NB4 (cell line): ENCODE data around the gene MRGPRX4.
"Not testable (repeated sequence)": the region's sequence is repeated elsewhere in the genome, so short reads cannot be mapped to it uniquely, and the experiment has no call there.

Source experiments
- DNase-seq: peaks from one replicate; pipeline ENCODE4 v3.0.0; 2010; ENCODE audit warnings: low read depth
- H3K4me3 ChIP-seq: one replicate; pipeline ENCODE4 v1.5.1; 2011; ENCODE audit warnings: mild to moderate bottlenecking, low read depth, low read length, moderate library complexity
- CTCF ChIP-seq: IDR thresholded peaks from one replicate; pipeline ENCODE4 v1.5.1; 2012; ENCODE audit warnings: low read depth, low read length
- MYC ChIP-seq: IDR thresholded peaks from 2 replicates; pipeline ENCODE4 v1.6.1; 2011; ENCODE audit warnings: low read depth, low read length
- POLR2A ChIP-seq: IDR thresholded peaks from 2 replicates; pipeline ENCODE4 v1.6.1; 2011; ENCODE audit warnings: mild to moderate bottlenecking; ENCODE audit not compliant: insufficient read length; ENCODE audit errors: extremely low read depth
- TF ChIP-seq, protein P1 (sequence below): IDR thresholded peaks from 2 replicates; pipeline ENCODE4 v1.6.1; 2011; ENCODE audit warnings: low read depth, low read length

MRGPRX4 gene

DNA sequence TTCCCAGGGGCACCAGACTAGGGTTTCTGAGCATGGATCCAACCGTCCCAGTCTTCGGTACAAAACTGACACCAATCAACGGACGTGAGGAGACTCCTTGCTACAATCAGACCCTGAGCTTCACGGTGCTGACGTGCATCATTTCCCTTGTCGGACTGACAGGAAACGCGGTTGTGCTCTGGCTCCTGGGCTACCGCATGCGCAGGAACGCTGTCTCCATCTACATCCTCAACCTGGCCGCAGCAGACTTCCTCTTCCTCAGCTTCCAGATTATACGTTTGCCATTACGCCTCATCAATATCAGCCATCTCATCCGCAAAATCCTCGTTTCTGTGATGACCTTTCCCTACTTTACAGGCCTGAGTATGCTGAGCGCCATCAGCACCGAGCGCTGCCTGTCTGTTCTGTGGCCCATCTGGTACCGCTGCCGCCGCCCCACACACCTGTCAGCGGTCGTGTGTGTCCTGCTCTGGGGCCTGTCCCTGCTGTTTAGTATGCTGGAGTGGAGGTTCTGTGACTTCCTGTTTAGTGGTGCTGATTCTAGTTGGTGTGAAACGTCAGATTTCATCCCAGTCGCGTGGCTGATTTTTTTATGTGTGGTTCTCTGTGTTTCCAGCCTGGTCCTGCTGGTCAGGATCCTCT lies 709 bp downstream of the MRGPRX4 start:
- DNase-seq: no peak
- H3K4me3 ChIP-seq: no peak overlapping the region
- TF ChIP-seq MYC (no peak), POLR2A (no peak), CTCF (no peak)
- TF ChIP-seq, protein P1, sequence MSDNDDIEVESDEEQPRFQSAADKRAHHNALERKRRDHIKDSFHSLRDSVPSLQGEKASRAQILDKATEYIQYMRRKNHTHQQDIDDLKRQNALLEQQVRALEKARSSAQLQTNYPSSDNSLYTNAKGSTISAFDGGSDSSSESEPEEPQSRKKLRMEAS: no peak

GRCh38 chr11:18188796-18189195 lies 16.2 kb downstream of the MRGPRX4 start:
- H3K4me3 ChIP-seq: no peak overlapping the region
- DNase-seq: no peak
- TF ChIP-seq POLR2A (no peak), MYC (no peak), CTCF (no peak)

- not testable (repeated sequence) for H3K4me3 ChIP-seq
Measured at GRCh38 chr11:18189476-18190245, 17.0 kb downstream of the MRGPRX4 start.

DNA sequence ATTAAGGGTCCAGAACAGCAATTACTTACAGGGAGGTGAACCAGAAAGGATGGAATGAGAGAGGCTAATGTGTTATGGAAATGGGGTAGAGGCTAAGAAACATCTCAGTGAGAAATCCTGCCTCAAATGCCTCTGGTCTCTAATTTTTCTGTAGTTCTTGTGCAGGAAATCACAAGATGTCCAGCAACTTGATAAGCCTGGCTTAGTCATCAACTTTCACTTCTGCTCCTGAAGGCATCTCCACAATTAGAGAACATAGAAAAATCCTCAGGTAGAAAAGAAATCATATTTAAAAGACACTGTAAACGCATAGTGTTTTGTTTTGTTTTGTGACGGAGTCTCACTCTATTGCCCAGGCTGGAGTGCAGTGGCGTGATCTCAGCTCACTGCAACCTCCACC lies 18.7 kb downstream of the MRGPRX4 start:
- TF ChIP-seq MYC (no peak), POLR2A (no peak), CTCF (no peak)
- TF ChIP-seq, protein P1: no peak
- DNase-seq: peak; percentile 9

More at GRCh38 chr11:18189476-18190245, 17.0 kb downstream of the MRGPRX4 start:
- not testable (repeated sequence) for DNase-seq

GRCh38 chr11:18193010-18193409 lies 20.4 kb downstream of the MRGPRX4 start:
- TF ChIP-seq POLR2A: no peak
- TF ChIP-seq, protein P1: no peak
- no peak for TF ChIP-seq MYC
- no peak for TF ChIP-seq CTCF
- DNase-seq: no peak
- no peak overlapping the region for H3K4me3 ChIP-seq

More for the DNA sequence above, 18.7 kb downstream of the MRGPRX4 start:
- H3K4me3 ChIP-seq: no peak overlapping the region

DNA sequence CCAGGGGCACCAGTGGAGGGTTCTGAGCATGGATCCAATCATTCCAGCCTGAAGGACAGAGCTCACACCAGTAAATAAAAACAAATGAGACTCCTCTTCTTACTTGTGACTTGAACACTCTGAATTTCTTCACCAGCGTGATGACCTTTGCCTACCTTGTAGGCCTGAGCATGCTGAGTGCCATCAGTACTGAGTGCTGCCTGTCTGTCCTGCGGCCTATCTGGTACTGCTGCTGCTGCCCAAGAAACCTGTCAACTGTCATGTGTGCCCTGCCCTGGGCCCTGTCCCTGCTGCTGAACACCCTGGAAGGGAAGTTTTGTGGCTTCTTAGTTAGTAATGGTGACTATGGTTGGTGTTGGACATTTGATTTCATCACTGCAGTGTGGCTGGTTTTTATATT lies 23.9 kb downstream of the MRGPRX4 start:
- no peak overlapping the region for H3K4me3 ChIP-seq
- no peak for DNase-seq
- TF ChIP-seq POLR2A (no peak), MYC (no peak), CTCF (no peak)
- TF ChIP-seq, protein P1: no peak

GRCh38 chr11:18197738-18198137 lies 25.1 kb downstream of the MRGPRX4 start:
- not testable (repeated sequence) for H3K4me3 ChIP-seq, DNase-seq
